OCI-LY7 (cell line): Measurements from ENCODE around the gene PBX1. TPM values are rescaled to one million over a fixed set of nuclear protein-coding genes. Genes with fewer than 3 reads are reported as not detected.

Source experiments
- BruUV-seq: library from RNA; stranded (reverse); fragments of 400-500 nt; replicated peaks from 2 replicates; lab custom pipeline; 2021; lab: Mats Ljungman, UMichigan
- CTCF ChIA-PET: fragments of 300-600 bp; sonication (Branson Sonifier 250); formaldehyde crosslinking; loops from one replicate; lab custom pipeline; 2022; ENCODE audit warnings: antibody characterized with exemption; ENCODE audit not compliant: unreplicated experiment; lab: Charles Lee
- POLR2A ChIA-PET: fragments of 300-600 bp; sonication (Branson Sonifier 250); formaldehyde crosslinking; loops from one replicate; lab custom pipeline; 2022; ENCODE audit warnings: antibody characterized with exemption; lab: Charles Lee
- DNase-seq: peaks from one replicate; pipeline ENCODE4 v3.0.0-alpha.2; 2015; ENCODE audit warnings: low spot score
- H2AFZ ChIP-seq: fragments of 200-600 bp; sonication (generic), shearing (Covaris generic); 2 replicates; pipeline ENCODE4 v1.6.1; 2014; ENCODE audit warnings: mild to moderate bottlenecking, antibody characterized with exemption, low read length, moderate library complexity
- H3K27ac ChIP-seq: fragments of 200-600 bp; sonication (generic); 2 replicates; pipeline ENCODE4 v1.5.1; 2014; ENCODE audit warnings: mixed run types, low read depth, mild to moderate bottlenecking, moderate library complexity, low read length, inconsistent platforms; ENCODE audit not compliant: poor library complexity, severe bottlenecking
- H3K36me3 ChIP-seq: fragments of 200-600 bp; sonication (generic); 2 replicates; pipeline ENCODE4 v1.6.1; 2014; ENCODE audit warnings: mild to moderate bottlenecking, antibody characterized with exemption, low read length, moderate library complexity, mixed read lengths; ENCODE audit not compliant: insufficient read depth
- H3K4me1 ChIP-seq: fragments of 200-600 bp; sonication (generic); 2 replicates; pipeline ENCODE4 v1.5.1; 2014; ENCODE audit warnings: mild to moderate bottlenecking, low read length; ENCODE audit not compliant: insufficient read depth, poor library complexity, severe bottlenecking
- H3K4me2 ChIP-seq: fragments of 200-600 bp; sonication (generic); 2 replicates; pipeline ENCODE4 v1.6.1; 2014; ENCODE audit warnings: mild to moderate bottlenecking, low read length
- H3K4me3 ChIP-seq: fragments of 200-600 bp; sonication (generic); 2 replicates; pipeline ENCODE4 v1.5.1; 2014; ENCODE audit warnings: mild to moderate bottlenecking, low read depth, low read length; ENCODE audit not compliant: poor library complexity, severe bottlenecking
- H3K79me2 ChIP-seq: fragments of 200-600 bp; sonication (generic); 2 replicates; pipeline ENCODE4 v1.6.1; 2016; ENCODE audit warnings: low read depth, mild to moderate bottlenecking, low read length, moderate library complexity, mixed read lengths; ENCODE audit not compliant: insufficient read depth
- H3K9me2 ChIP-seq: fragments of 200-600 bp; sonication (generic); 2 replicates; pipeline ENCODE4 v1.6.1; 2016; ENCODE audit warnings: mild to moderate bottlenecking, low read length, mixed read lengths; ENCODE audit not compliant: insufficient read depth
- H3K9me3 ChIP-seq: fragments of 200-600 bp; sonication (generic); 2 replicates; pipeline ENCODE4 v1.6.1; 2014; ENCODE audit warnings: mild to moderate bottlenecking, mixed run types, low read length, mixed read lengths
- H4K20me1 ChIP-seq: fragments of 200-600 bp; sonication (generic); 2 replicates; pipeline ENCODE4 v1.6.1; 2014; ENCODE audit warnings: mild to moderate bottlenecking, antibody characterized with exemption, low read length, moderate library complexity, mixed read lengths; ENCODE audit not compliant: insufficient read depth
- EZH2phosphoT487 ChIP-seq: fragments of 200-600 bp; sonication (generic); IDR thresholded peaks from 2 replicates; pipeline ENCODE4 v1.6.1; 2018; ENCODE audit warnings: low read depth, borderline replicate concordance, mild to moderate bottlenecking, mixed run types, antibody characterized with exemption, low read length, moderate library complexity, mixed read lengths
- intact Hi-C: fragments of 100-400 bp; cut with micrococcal nuclease; formaldehyde crosslinking; loops from one replicate; pipeline ENCODE4 v1.10.0; 2022; ENCODE audit not compliant: unreplicated experiment
- total RNA-seq, 2 experiments: library from RNA; depleted of rRNA in 1 of 2; stranded (reverse); fragments of >200 nt in 1 of 2; shearing (Covaris generic) in 1 of 2; gene quantifications; 2 replicates each; pipeline ENCODE4 v1.2.3, GENCODE V29; 2014 to 2022
- TF ChIP-seq, protein P1 (sequence below): fragments of 200-600 bp; sonication (generic); conservative IDR thresholded peaks from 2 replicates; pipeline ENCODE4 v1.5.1; 2014; ENCODE audit warnings: mild to moderate bottlenecking, antibody characterized with exemption, low read length, moderate library complexity, mixed read lengths

Gene PBX1
- total RNA-seq, 2 experiments from 2014 or later, result not detected

- no peaks in the 10 kb centered on the region for H3K9me3 ChIP-seq
- BruUV-seq, result no TSS peak
- POLR2A ChIA-PET, result no interaction called here
- no peak for TF ChIP-seq EZH2phosphoT487
- TF ChIP-seq, protein P1, sequence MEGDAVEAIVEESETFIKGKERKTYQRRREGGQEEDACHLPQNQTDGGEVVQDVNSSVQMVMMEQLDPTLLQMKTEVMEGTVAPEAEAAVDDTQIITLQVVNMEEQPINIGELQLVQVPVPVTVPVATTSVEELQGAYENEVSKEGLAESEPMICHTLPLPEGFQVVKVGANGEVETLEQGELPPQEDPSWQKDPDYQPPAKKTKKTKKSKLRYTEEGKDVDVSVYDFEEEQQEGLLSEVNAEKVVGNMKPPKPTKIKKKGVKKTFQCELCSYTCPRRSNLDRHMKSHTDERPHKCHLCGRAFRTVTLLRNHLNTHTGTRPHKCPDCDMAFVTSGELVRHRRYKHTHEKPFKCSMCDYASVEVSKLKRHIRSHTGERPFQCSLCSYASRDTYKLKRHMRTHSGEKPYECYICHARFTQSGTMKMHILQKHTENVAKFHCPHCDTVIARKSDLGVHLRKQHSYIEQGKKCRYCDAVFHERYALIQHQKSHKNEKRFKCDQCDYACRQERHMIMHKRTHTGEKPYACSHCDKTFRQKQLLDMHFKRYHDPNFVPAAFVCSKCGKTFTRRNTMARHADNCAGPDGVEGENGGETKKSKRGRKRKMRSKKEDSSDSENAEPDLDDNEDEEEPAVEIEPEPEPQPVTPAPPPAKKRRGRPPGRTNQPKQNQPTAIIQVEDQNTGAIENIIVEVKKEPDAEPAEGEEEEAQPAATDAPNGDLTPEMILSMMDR, result no peak
- intact Hi-C loops, result no loop called here
- H2AFZ ChIP-seq, result no peak overlapping the region
- CTCF ChIA-PET, result no interaction called here
- DNase-seq, result no peak
- H3K27ac ChIP-seq, result no peak overlapping the region
- no peak overlapping the region for H3K4me2 ChIP-seq
- no peaks in the 10 kb centered on the region for H3K4me1 ChIP-seq
- no peak overlapping the region for H3K4me3 ChIP-seq
- H3K9me2 ChIP-seq, result no peaks in the 10 kb centered on the region
- no peaks in the 10 kb centered on the region for H3K79me2 ChIP-seq
- no peaks in the 10 kb centered on the region for H4K20me1 ChIP-seq
- no peaks in the 10 kb centered on the region for H3K36me3 ChIP-seq
Measured at GRCh38 chr1:164783778-164784555, 225.0 kb downstream of the PBX1 start.

DNA sequence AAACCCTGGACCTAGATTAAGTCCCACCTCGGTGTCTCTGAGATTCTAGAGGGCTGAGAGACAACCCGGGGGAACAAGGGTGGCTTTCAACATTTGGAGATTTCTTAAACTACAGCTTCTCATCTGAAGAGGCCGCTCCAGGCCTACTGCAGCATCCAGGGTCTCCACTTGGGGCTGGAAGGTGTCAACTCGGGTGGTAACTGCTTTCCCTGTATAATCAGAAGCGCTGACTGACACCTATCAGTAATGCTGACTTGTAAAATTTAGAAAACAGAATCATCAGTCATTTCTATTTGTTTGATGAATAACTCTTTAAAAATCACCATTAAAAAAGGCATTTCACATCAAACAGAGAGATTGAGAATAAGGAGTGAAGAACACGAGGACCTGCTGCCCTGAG lies 226.0 kb downstream of the PBX1 start:
- no peak for TF ChIP-seq EZH2phosphoT487
- TF ChIP-seq, protein P1, result no peak
- intact Hi-C loops, result loop anchor here (5.0 kb wide), 1 partner anchor 1423 kb away; no protein-coding TSS in a partner anchor
- no peak for DNase-seq
- Histone ChIP-seq H3K4me1 (no peaks in the 10 kb centered on the region), H3K9me3 (no peaks in the 10 kb centered on the region), H3K4me3 (no peak overlapping the region), H3K27ac (no peak overlapping the region), H3K4me2 (no peak overlapping the region), H3K36me3 (no peaks in the 10 kb centered on the region), H4K20me1 (no peaks in the 10 kb centered on the region), H3K79me2 (no peaks in the 10 kb centered on the region), H3K9me2 (no peaks in the 10 kb centered on the region), H2AFZ (no peak overlapping the region)
- ChIA-PET CTCF (no interaction called here), POLR2A (no interaction called here)
- BruUV-seq, result no TSS peak

- Histone ChIP-seq H2AFZ (no peak overlapping the region), H4K20me1 (no peaks in the 10 kb centered on the region), H3K36me3 (no peaks in the 10 kb centered on the region), H3K9me2 (no peaks in the 10 kb centered on the region), H3K4me3 (no peak overlapping the region), H3K9me3 (no peaks in the 10 kb centered on the region), H3K4me2 (no peak overlapping the region), H3K27ac (no peak overlapping the region), H3K4me1 (no peaks in the 10 kb centered on the region), H3K79me2 (no peaks in the 10 kb centered on the region)
- ChIA-PET CTCF (no interaction called here), POLR2A (no interaction called here)
- DNase-seq, result no peak
- no TSS peak for BruUV-seq
- intact Hi-C loops, result loop anchor here (5.0 kb wide), 1 partner anchor 1424 kb away; no protein-coding TSS in a partner anchor
- TF ChIP-seq EZH2phosphoT487, result no peak
- TF ChIP-seq, protein P1, result no peak
Measured at GRCh38 chr1:164785841-164786534, 227.0 kb downstream of the PBX1 start.
